Measurements from ENCODE around the gene CHMP3. TPM values are rescaled to one million over a fixed set of nuclear protein-coding genes. Genes with fewer than 3 reads are reported as not detected.

CHMP3 gene
- 44.0 and 63.3 TPM in 2 replicates for total RNA-seq

DNA sequence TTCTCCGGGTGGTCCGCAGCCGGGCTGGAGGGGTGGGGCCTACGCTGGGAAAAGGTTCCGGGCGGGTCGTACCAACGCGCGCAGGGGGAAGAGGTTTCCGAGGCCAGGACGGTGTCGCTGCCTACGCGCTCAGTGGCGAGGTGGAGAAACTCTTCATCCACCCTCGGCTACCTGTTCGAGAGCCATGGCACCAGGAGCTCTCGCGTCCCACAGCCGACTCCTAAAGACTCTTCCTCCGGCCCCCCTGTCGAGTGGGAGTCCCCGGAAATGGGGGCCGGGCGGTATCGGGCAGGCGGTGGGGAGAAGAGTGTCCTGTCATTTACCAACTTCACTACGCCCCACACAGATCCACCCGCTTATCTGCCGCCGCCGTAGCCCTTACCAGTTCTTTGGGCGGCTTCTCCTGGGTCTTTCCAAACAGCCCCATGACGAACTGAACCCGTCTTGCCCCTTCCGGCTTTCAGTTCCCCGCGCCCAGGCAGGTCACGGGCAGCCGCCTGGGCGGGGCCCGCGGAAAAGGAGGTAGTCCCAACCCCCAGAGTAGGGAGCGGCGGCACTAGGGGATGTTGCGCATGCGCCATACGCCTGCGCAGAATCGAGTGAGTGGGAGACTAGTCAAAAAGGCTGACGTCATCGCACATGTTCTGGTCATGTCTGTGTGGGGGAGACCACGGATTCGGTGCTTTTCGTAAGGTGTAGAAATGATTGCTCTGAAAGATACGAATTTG lies at the start of gene CHMP3:
CHMP3 (minus strand) TSS at position 522 of the 728 bp plus-strand sequence; CDS start at position 427, 95 bp downstream.

Small RNAs within 50 kb of the gene (small RNA-seq; reads per million reads assigned to genes)
- gene RNU6-640P, result not detected

Other genes with a start within 250 kb of the CHMP3 start
- under 0.01 and 0.65 TPM in 2 replicates for gene REEP1, start 225.8 kb downstream of the CHMP3 start, total RNA-seq
- 22.7 and 40.8 TPM in 2 replicates for gene KDM3A, start 122.1 kb downstream of the CHMP3 start, total RNA-seq
- gene RNF103, start 60.4 kb upstream of the CHMP3 start, total RNA-seq, result 14.7 and 20.4 TPM in 2 replicates
- 32.8 and 34.5 TPM in 2 replicates for gene RMND5A, start 156.8 kb upstream of the CHMP3 start, total RNA-seq
- gene CD8A, start 227.5 kb upstream of the CHMP3 start, total RNA-seq, result under 0.01 TPM in 1 of 2 replicates, not detected in the other

Measured in placental epithelial cell (primary cell).